Mesodermal cell (in vitro differentiated cells): ENCODE results near the gene CORO7.

Source experiments
- H3K27ac ChIP-seq: 2 replicates; pipeline ENCODE4 v1.7.0; 2013; ENCODE audit warnings: mild to moderate bottlenecking, low read depth, low read length, moderate library complexity; ENCODE audit not compliant: severe bottlenecking
- H3K36me3 ChIP-seq: 2 replicates; pipeline ENCODE4 v1.7.1; 2013; ENCODE audit warnings: mild to moderate bottlenecking, low read length, moderate library complexity; ENCODE audit not compliant: control insufficient read depth, insufficient read depth
- H3K4me1 ChIP-seq: one replicate; pipeline ENCODE4 v1.7.1; 2013; ENCODE audit warnings: mild to moderate bottlenecking, low read length; ENCODE audit not compliant: insufficient read depth, control insufficient read depth, poor library complexity, severe bottlenecking
- H3K4me3 ChIP-seq: 2 replicates; pipeline ENCODE4 v1.7.0; 2013; ENCODE audit warnings: low read length, control low read depth, mild to moderate bottlenecking; ENCODE audit not compliant: insufficient read depth, poor library complexity, severe bottlenecking; ENCODE audit errors: extremely low read depth
- H3K9me3 ChIP-seq: 2 replicates; pipeline ENCODE4 v1.7.1; 2013; ENCODE audit warnings: mild to moderate bottlenecking, low read length, moderate library complexity; ENCODE audit not compliant: control insufficient read depth
- WGBS, 2 experiments: methylation state at CpG; one replicate each; pipeline ENCODE4 v1.1.5; 2013; ENCODE audit warnings: missing lambda C conversion rate in 2 of 2; ENCODE audit not compliant: insufficient coverage in 2 of 2; 5-methylcytosine and 5-hydroxymethylcytosine counted together

Gene CORO7

DNA sequence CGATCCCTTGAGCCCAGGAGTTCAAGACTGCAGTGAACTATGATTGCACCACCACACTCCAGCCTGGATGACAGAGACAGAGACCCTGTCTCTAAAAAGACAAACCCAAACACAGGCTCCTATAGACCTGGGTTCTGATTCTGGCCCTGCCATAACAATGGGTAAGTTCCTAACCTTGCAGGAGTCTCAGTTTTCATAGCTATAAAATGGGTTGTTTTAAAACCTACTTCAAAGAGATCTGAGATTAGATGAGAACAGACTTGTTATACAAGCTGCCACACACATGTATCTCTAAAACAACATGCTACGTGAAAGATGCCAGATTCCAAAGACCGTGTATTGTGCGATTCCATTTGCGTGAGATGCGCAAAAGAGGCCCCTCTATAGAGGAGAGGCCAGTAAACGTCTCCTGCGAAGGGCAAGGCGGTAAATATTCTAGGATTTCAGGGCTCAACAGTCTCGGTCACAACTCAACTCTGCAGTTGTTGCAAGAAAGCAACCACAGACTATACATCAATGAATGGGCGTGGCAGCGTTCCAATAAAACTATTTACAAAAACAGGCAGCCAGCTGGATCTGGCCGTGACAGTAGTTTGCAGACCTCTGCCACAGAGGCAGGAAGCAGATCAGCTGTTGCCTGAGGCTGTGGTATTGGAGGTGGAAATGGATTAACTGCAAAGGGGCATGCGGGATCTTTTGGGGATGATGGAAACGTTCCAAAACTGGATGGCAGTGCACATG is 5.9 kb downstream of the CORO7 start:
- H3K27ac ChIP-seq, result no peak overlapping the region
- no peak overlapping the region for H3K4me3 ChIP-seq
- WGBS, 2 experiments, result 91 to 94% methylated on average over 13 to 15 of the region's 15 CpGs
- H3K9me3 ChIP-seq, result no peaks in the 10 kb centered on the region
- H3K36me3 ChIP-seq, result peaks cover 38% of the 10 kb centered on the region
- no peaks in the 10 kb centered on the region for H3K4me1 ChIP-seq

DNA sequence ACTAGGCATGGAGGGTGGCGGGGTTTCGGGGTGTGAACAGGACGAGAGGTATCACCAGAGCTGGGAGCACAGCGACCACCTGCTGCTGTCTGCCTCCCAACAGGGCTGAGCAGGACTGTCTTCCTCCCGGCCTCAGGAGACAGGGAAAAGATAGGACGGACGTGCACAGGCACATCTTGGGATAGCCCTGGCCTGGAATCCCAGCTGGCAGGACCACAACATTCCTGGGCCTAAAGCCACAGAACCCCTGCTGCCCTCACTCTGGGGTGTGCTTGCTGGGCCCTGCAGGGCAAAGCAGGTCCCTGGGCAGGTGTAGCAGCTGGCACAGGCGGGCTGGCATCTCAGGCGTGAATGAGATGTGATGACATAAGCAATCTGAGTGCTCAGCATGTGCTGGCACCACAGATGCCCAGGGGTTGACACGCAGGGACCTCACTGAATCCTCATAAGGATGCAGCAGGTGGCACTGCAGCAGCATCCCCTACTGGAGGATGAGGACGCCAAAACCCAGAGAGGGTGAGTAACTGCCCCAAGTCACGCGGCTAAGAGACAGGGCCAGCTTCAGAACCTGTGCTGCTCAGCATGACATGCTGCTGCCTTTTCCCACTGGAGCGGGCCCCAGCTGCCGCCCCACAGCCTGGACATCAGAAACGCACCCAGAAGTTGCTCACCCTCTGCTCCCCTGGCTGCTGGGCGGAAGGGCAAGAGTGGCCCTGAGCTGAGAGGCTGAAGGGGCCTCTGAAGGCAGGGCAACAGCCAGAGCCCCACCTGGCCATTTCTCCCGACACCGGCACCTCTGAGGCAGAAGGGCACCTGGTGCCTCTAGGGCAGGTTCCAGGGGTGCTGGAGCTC is 7.1 kb downstream of the CORO7 start:
- H3K9me3 ChIP-seq, result no peaks in the 10 kb centered on the region
- WGBS, 2 experiments, result 87 to 92% methylated on average over 18 to 19 of the region's 19 CpGs

DNA sequence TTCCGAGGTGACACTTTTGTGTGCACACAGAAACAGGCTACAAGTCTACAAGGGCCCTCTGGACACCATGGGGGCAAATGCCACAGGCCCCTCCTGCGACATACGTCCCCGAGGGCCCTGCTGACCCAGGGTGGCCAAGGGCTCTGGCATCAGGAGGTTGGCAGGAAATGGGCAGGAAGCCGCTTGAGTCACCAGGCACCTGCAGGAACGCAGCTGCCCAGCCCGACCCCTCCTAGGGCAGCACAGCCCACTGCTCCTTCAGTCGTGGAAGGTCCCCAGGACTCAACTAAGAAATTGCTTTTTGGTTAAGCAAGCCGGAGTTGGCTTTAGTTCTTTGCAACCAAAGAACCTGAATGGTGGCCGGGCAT is 8.1 kb downstream of the CORO7 start:
- Histone ChIP-seq H3K36me3 (peaks cover 41% of the 10 kb centered on the region), H3K4me3 (no peak overlapping the region), H3K27ac (no peak overlapping the region), H3K4me1 (no peaks in the 10 kb centered on the region), H3K9me3 (no peaks in the 10 kb centered on the region)
- 92% methylated on average over 10 of the region's 10 CpGs for WGBS, 2 experiments

More for the DNA sequence above, 7.1 kb downstream of the CORO7 start:
- Histone ChIP-seq H3K36me3 (peaks cover 38% of the 10 kb centered on the region), H3K4me3 (no peak overlapping the region), H3K27ac (no peak overlapping the region), H3K4me1 (no peaks in the 10 kb centered on the region)

DNA sequence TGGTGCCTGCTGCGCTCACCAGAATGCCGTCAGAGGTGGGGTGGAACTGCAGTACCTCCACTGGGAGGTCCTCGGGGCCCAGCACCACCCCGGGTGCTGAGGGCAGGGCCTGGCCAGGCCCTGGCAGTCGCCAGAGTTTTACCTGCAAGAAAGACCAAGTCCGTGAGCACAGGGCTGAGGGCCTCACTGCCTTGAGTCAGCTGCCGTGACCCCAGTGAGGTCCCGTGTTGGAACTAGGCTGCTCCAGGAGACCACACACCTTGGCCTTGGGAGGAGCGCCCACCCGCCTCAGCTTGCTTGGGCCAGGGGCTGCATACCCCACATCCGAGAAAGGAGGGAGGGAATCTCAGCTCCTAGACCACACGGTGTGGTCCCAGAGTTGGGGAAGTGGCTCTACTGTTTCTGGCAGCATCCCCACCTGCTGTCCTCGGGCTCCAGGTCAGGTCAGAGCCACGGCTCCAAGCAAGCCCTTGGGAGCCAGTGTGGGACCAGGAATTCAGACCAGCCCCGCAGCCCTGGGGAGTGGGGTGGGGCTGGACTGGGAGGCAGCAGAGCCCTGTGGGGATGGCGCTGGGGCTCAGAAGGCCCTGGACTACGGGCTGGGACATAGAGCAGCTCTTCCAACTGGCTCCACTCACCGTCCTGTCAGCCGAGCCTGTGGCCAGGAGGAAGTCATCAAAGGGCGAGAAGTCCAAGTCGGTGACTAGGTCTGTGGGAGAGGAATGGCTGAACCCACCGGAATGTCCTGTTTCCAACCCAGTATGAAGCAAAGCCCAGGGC is 8.7 kb downstream of the CORO7 start:
- Histone ChIP-seq H3K9me3 (no peaks in the 10 kb centered on the region), H3K27ac (no peak overlapping the region), H3K4me3 (no peak overlapping the region), H3K4me1 (no peaks in the 10 kb centered on the region), H3K36me3 (peaks cover 39% of the 10 kb centered on the region)
- WGBS, 2 experiments, result 91 to 94% methylated on average over 21 of the region's 22 CpGs

DNA sequence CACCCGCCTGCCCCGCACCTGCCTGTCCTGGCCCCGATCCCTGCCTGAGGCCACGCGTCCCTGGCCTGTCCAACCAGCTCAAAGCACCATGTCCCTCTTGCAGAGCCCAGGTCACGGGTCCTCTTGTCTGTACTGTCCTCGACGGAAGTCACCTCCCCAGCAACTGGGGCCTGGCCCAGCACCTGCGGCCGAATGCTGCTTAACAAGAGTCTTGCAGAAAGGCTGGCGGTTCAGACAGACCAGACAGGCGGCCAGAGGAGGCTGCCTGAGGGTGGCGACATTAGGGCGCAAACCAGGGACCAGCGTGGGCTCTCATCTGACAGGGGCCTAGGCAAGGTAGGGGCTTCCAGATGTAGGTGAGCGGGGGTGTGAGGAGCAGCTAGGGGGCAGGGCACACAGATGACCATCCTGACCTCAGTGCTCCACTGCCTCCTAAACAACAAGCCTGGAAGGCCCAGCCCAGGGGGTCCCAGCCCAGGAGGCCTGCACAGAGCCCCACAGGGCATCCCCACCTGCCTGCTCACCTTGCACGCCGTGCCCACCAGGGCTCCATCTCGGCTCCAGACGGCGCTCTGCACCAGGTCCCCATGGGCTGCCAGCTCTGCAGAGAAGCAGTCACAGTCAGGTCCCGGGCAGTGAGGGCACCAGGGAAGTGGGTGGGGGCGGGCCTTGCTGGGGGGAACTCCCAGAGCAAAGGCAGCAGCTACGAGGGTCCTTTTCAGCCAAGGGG is 11.3 kb downstream of the CORO7 start:
- WGBS, 2 experiments, result 88 to 90% methylated on average over 20 to 22 of the region's 24 CpGs
- Histone ChIP-seq H3K4me3 (no peak overlapping the region), H3K4me1 (no peaks in the 10 kb centered on the region), H3K27ac (no peak overlapping the region), H3K9me3 (no peaks in the 10 kb centered on the region), H3K36me3 (peaks cover 35% of the 10 kb centered on the region)

DNA sequence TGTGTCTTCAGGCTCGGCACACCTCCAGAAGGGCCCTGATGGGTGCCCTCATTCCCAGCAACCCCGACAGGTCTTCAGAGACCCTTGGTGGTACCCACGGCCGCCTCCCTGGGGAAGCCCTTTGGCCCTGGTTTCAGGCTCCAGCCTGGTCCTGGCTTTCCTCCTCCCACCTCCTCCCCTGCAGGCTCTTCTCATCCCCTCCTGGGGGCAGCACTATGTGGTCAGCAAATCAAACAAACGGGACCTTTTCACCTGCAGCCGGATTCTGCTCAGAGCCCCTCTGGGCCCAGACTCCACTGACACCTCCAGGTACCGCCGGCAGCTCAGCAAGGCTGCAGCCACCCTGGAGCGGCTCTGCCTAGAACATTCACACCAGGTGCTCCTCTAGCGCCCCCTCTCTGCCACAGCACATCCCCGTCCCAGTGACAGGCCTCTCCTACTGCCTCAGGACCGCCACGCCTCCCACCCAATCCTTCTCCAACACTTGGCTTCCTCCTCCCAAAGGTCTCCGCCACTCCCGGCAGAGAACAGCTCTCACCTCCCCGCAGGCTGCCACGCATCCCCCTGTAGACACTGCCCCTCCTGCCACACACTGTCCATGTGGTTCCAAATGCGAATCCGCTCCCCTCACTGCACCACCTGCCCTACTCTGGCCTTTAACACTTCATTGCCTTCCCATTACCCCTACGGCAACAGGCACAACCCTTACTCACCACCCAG is 12.0 kb downstream of the CORO7 start:
- Histone ChIP-seq H3K9me3 (no peaks in the 10 kb centered on the region), H3K4me3 (no peak overlapping the region), H3K27ac (no peak overlapping the region), H3K4me1 (no peaks in the 10 kb centered on the region), H3K36me3 (peaks cover 35% of the 10 kb centered on the region)
- WGBS, 2 experiments, result 56 to 59% methylated on average over 20 of the region's 20 CpGs

DNA sequence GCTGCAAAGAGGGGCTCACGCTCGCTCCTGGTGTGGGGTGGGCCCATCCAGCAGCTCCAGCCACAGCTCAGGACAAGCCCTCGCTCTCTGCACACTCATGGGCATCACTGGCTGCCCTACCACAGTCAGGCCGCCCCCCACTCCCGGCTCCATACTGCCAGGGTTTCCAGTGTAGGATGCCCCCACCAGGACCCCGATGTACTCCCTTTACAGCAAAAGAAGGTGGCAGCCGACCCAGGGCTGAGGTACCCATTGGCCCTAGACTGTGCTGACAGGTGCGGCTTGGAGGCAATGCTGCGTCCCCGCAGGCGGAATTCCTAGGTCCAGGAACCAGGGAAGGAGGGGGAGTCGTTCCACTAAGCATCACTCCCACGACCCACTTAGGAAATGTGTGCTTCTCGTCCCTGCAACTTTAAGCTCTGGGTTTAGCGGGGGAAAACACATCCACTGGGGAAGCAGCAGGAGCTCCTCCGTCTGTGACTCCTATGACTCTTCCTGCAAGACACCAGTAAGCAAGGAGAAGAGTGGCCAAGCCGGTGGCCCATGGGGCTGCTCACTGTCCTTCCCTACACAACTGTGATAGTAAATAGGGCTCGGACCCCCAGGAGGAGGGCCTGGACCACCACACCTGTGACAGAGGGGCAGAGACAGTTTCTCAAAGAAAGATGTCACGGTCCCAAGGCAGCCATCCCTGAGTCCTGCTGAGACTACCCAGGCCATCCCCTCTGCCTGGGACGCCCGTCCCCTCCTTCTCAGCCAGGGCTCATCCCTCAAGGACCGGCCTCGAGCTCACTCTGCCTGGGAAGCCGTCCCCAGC is 13.1 kb downstream of the CORO7 start:
- Histone ChIP-seq H3K4me1 (no peaks in the 10 kb centered on the region), H3K36me3 (peaks cover 39% of the 10 kb centered on the region), H3K4me3 (no peak overlapping the region), H3K27ac (no peak overlapping the region), H3K9me3 (no peaks in the 10 kb centered on the region)
- WGBS, 2 experiments, result 88 to 89% methylated on average over 22 of the region's 24 CpGs

DNA sequence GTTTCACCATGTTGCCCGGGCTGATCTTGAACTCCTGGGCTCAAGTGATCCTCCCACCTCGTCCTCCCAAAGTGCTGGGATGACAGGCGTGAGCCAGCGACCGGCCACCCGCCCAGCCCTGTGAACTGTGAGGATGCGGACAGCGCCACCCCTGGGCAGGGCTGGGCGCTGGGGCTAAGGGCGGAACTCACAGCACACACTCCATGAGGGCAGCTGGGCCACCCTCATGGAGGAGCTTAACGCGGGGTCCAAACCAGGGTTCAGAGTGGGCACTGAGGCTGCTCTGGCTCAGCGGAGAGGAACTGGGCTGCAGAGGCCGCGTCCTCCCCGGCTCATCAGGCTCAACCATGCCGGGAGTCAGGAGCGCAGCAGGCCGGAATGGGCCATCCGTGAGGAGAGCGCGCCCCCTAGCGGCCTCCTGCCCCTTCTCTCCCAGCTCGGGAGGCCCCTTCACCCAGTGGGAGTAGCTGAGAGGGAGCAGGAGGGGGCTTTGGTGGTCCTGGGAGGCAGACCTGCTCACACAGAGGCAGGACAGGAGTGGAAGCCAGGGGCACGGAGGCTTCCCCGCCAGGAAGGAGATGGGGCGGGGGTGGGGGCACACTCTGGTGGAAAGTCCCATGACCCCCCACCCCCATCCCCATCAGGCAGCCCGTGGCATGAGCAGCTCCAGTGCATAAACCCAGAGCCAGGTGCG is 13.8 kb downstream of the CORO7 start:
- Histone ChIP-seq H3K36me3 (peaks cover 38% of the 10 kb centered on the region), H3K4me3 (no peak overlapping the region), H3K9me3 (no peaks in the 10 kb centered on the region), H3K27ac (no peak overlapping the region), H3K4me1 (no peaks in the 10 kb centered on the region)
- WGBS, 2 experiments, result 33 to 47% methylated on average over 22 to 23 of the region's 29 CpGs

DNA sequence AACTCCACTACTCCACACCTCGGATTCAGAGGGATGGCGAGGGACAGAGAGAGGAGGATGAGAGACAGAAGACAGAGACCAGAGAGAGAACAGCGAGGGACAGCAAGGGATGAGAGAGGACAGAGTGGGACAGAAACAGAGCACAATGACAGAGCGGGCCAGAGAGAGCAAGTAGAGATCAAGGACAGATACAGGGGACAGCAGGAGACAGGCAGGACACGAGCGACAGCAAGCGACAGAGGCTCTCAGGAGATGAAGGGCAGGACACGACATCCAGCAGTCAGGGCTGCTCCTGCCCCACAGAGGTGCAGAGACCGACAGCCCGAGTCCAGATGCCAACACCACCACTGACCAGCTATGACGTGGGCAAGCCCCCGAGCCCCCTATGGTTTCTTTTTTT is 14.9 kb downstream of the CORO7 start:
- 91 to 93% methylated on average over 8 to 9 of the region's 12 CpGs for WGBS, 2 experiments
- Histone ChIP-seq H3K36me3 (peaks cover 30% of the 10 kb centered on the region), H3K4me3 (no peak overlapping the region), H3K9me3 (no peaks in the 10 kb centered on the region), H3K27ac (no peak overlapping the region), H3K4me1 (no peaks in the 10 kb centered on the region)
